Peyer's patch (tissue), 4 donors: Measurements from ENCODE around the gene SIRT6.

Source experiments
- POLR2A ChIP-seq, 2 donors: fragments of 450-650 bp; IDR thresholded peaks; one replicate each; pipeline ENCODE4 v1.5.1; 2017; ENCODE audit warnings: antibody characterized with exemption in 2 of 2, mild to moderate bottlenecking in 2 of 2, moderate library complexity in 2 of 2
- TF ChIP-seq, protein P1 (sequence below), 6 experiments: fragments of 450-650 bp in 4 of 6; fragments of 200-600 bp in 2 of 6; sonication (generic) in 1 of 6; IDR thresholded peaks; one replicate each; pipeline ENCODE4 v1.5.1; 2017 to 2019; ENCODE audit warnings: antibody characterized with exemption in 6 of 6, mild to moderate bottlenecking in 3 of 6, moderate library complexity in 1 of 6

DNA sequence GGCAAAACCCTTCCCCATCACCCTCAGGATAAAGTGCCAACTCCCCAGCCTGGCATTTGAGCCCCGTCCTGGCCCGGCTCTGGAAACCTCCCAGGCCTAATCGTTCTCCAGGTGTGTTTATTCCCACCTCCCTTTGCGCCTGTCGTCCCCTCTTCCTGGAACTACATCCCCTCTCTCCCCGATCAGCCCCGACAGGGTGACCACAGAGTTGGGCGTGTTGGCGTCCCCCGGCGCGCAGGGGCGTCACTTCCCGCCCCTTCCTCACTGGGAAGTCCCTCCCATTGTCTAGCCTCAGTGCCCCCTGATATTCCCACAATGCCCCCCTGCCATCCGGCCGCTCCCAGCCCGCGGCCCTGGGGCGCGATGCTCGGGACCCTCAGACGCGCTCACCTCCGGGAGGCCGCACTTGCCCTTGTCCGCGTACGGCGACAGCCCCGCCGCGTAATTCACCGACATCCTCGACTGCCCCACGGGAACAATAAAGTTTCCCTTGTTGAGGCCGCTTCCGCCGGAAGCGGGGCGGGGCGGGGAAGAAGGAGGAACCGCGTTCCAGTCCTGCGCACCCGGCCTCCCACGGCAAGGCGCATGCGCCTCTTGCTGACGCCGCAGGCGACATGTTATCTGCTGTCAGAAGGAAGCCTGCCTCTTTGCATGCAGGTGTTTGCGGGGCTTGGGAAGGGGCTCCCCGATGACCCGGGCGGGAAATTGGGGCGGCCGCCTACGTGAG, at the start of gene SIRT6, which contains the start of gene ANKRD24:
- peak; percentile 64 to 73 for TF ChIP-seq POLR2A (IDR thresholded peaks at IDR 0.05)
- TF ChIP-seq, protein P1, sequence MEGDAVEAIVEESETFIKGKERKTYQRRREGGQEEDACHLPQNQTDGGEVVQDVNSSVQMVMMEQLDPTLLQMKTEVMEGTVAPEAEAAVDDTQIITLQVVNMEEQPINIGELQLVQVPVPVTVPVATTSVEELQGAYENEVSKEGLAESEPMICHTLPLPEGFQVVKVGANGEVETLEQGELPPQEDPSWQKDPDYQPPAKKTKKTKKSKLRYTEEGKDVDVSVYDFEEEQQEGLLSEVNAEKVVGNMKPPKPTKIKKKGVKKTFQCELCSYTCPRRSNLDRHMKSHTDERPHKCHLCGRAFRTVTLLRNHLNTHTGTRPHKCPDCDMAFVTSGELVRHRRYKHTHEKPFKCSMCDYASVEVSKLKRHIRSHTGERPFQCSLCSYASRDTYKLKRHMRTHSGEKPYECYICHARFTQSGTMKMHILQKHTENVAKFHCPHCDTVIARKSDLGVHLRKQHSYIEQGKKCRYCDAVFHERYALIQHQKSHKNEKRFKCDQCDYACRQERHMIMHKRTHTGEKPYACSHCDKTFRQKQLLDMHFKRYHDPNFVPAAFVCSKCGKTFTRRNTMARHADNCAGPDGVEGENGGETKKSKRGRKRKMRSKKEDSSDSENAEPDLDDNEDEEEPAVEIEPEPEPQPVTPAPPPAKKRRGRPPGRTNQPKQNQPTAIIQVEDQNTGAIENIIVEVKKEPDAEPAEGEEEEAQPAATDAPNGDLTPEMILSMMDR (IDR thresholded peaks at IDR 0.05) = peak in 1 of 6 experiments; percentile 18
